A549 (cell line): ENCODE results near the gene PIGX.

Source experiments
- FOSL2 ChIP-seq, 2 experiments: fragments of 450-650 bp in 1 of 2; fragments of >200 bp in 1 of 2; sonication (Bioruptor Twin) in 1 of 2; formaldehyde crosslinking; IDR thresholded peaks; 2 replicates each; pipeline versions ENCODE4 v1.5.0 to v1.6.1; 2016 to 2020; ENCODE audit warnings: mild to moderate bottlenecking in 1 of 2, moderate library complexity in 1 of 2
- KDM1A ChIP-seq: fragments of 200-600 bp; sonication (generic); IDR thresholded peaks from 2 replicates; pipeline ENCODE4 v1.6.1; 2016; ENCODE audit warnings: low read depth, mild to moderate bottlenecking
- NR3C1 ChIP-seq: fragments of >200 bp; sonication (Bioruptor Twin); formaldehyde crosslinking; IDR thresholded peaks from 3 replicates; pipeline ENCODE4 v1.6.1; 2017
- POLR2A ChIP-seq: IDR thresholded peaks from 2 replicates; pipeline ENCODE4 v1.6.1; 2012; ENCODE audit warnings: mild to moderate bottlenecking, low read length
- RAD21 ChIP-seq, 2 experiments: fragments of >200 bp in 1 of 2; sonication (Bioruptor Twin) in 1 of 2; formaldehyde crosslinking in 1 of 2; IDR thresholded peaks in 1 of 2; conservative IDR thresholded peaks in 1 of 2; 2 replicates in 1 of 2; 3 replicates in 1 of 2; pipeline ENCODE4 v1.6.1; 2012 to 2018; ENCODE audit warnings: inconsistent platforms in 1 of 2
- SMC3 ChIP-seq: fragments of >200 bp; sonication (Bioruptor Twin); formaldehyde crosslinking; IDR thresholded peaks from 3 replicates; pipeline ENCODE4 v1.6.1; 2018; ENCODE audit warnings: inconsistent platforms
- ZFP36 ChIP-seq: fragments of 450-650 bp; IDR thresholded peaks from 2 replicates; pipeline ENCODE4 v1.6.1; 2014; ENCODE audit warnings: borderline replicate concordance; ENCODE audit not compliant: partially characterized antibody
- TF ChIP-seq, protein P1 (sequence below): fragments of >200 bp; sonication (Bioruptor Twin); formaldehyde crosslinking; IDR thresholded peaks from 3 replicates; pipeline ENCODE4 v1.5.1; 2016

DNA sequence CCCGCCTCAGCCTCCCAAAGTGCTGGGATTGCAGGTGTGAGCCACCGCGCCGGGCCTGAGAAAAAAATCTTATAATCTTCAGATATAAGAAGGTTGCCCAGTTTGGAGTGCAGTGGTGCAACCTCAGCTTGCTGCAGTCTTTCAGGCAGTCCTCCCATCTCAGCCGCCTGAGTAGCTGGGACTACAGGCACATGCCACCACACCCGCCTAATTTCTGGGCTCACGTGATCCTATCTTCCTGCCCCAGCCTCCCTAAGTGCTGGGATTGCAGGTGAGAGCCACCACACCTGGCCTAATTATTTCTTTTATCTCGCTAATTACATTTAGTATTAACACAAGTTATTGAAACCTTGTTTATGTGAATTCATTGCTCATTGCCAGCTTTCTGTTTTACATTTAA lies 41.0 kb downstream of the PIGX start:
- no peak for TF ChIP-seq ZFP36
- no peak for TF ChIP-seq FOSL2 (IDR thresholded peaks at IDR 0.05)
- no peak for TF ChIP-seq FOSL2 (CRISPR knock-in tag; IDR thresholded peaks at IDR 0.05)
- no peak for TF ChIP-seq SMC3
- TF ChIP-seq, protein P1, sequence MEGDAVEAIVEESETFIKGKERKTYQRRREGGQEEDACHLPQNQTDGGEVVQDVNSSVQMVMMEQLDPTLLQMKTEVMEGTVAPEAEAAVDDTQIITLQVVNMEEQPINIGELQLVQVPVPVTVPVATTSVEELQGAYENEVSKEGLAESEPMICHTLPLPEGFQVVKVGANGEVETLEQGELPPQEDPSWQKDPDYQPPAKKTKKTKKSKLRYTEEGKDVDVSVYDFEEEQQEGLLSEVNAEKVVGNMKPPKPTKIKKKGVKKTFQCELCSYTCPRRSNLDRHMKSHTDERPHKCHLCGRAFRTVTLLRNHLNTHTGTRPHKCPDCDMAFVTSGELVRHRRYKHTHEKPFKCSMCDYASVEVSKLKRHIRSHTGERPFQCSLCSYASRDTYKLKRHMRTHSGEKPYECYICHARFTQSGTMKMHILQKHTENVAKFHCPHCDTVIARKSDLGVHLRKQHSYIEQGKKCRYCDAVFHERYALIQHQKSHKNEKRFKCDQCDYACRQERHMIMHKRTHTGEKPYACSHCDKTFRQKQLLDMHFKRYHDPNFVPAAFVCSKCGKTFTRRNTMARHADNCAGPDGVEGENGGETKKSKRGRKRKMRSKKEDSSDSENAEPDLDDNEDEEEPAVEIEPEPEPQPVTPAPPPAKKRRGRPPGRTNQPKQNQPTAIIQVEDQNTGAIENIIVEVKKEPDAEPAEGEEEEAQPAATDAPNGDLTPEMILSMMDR = no peak
- no peak for TF ChIP-seq KDM1A
- no peak for TF ChIP-seq NR3C1
- TF ChIP-seq POLR2A = no peak
- no peak for TF ChIP-seq RAD21 (conservative IDR thresholded peaks at IDR 0.05 in 1 of 2, IDR thresholded peaks at IDR 0.05 in 1 of 2)
